K562 (cell line): ENCODE results near the gene GMDS.

Experiments
- MAFK ChIP-seq: IDR thresholded peaks from 2 replicates; pipeline ENCODE4 v1.6.1; 2011; ENCODE audit warnings: low read length, improper control_type of control experiment
- TF ChIP-seq, protein P1 (sequence below): fragments of 450-650 bp; IDR thresholded peaks from 2 replicates; pipeline ENCODE4 v1.6.1; 2017; ENCODE audit warnings: antibody characterized with exemption
- TF ChIP-seq, protein P2 (sequence below): fragments of 250-450 bp; sonication (Bioruptor Pico); IDR thresholded peaks from 2 replicates; pipeline ENCODE4 v1.8.0; 2021; ENCODE audit warnings: moderate library complexity, mild to moderate bottlenecking, inconsistent platforms

DNA sequence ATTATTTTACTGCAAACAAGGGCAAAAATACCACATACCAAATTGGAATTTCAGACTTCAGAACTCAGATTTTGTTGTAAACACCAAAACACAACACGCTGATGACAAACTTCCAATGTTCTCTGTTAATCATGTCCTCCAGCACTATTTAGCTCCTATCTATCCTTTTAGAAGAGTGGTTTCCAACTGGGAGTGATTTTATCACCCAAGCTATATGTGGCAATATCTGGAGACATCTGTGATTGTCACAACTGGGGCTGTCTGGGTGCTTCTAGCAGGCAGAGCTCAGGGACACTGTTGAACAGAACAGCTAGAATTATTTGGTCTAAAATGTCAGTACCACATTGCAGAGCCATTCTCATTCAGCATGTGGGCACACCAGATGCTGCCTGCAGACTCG, 391.1 kb downstream of the GMDS start:
- TF ChIP-seq MAFK: no peak
- TF ChIP-seq, protein P1, sequence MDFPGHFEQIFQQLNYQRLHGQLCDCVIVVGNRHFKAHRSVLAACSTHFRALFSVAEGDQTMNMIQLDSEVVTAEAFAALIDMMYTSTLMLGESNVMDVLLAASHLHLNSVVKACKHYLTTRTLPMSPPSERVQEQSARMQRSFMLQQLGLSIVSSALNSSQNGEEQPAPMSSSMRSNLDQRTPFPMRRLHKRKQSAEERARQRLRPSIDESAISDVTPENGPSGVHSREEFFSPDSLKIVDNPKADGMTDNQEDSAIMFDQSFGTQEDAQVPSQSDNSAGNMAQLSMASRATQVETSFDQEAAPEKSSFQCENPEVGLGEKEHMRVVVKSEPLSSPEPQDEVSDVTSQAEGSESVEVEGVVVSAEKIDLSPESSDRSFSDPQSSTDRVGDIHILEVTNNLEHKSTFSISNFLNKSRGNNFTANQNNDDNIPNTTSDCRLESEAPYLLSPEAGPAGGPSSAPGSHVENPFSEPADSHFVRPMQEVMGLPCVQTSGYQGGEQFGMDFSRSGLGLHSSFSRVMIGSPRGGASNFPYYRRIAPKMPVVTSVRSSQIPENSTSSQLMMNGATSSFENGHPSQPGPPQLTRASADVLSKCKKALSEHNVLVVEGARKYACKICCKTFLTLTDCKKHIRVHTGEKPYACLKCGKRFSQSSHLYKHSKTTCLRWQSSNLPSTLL: no peak
- TF ChIP-seq, protein P2, sequence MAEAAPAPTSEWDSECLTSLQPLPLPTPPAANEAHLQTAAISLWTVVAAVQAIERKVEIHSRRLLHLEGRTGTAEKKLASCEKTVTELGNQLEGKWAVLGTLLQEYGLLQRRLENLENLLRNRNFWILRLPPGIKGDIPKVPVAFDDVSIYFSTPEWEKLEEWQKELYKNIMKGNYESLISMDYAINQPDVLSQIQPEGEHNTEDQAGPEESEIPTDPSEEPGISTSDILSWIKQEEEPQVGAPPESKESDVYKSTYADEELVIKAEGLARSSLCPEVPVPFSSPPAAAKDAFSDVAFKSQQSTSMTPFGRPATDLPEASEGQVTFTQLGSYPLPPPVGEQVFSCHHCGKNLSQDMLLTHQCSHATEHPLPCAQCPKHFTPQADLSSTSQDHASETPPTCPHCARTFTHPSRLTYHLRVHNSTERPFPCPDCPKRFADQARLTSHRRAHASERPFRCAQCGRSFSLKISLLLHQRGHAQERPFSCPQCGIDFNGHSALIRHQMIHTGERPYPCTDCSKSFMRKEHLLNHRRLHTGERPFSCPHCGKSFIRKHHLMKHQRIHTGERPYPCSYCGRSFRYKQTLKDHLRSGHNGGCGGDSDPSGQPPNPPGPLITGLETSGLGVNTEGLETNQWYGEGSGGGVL (CRISPR knock-in tag): no peak
